Natural killer cell treated with Interleukin-12 subunit alpha and Interleukin-12 subunit beta and Interleukin-15 and Interleukin-18, amount 100 ng/mL, for 72 hours (primary cell): ENCODE results near the gene TRPM2. TPM values are rescaled to one million over a fixed set of nuclear protein-coding genes. Genes with fewer than 3 reads are reported as not detected.
"Not testable (repeated sequence)": the region's sequence is repeated elsewhere in the genome, so short reads cannot be mapped to it uniquely, and the experiment has no call there.

Experiments
- ATAC-seq, 2 donors: fragments of 150-1000 bp; cut with Tn5 transposase in 1 of 2; sonication (Bioruptor Pico), chemical (Tn5 transposase) in 1 of 2; 2 replicates each; pipeline ENCODE4 v1.10.0; 2021
- DNase-seq: peaks from one replicate; pipeline ENCODE4 v3.0.0; 2022; ENCODE audit warnings: low spot score
- H3K27ac Mint-ChIP-seq, 2 donors: 1 replicate in 1 of 2; 2 replicates in 1 of 2; pipeline ENCODE4 v1.8.0; 2022; ENCODE audit warnings: mixed read lengths in 2 of 2, mild to moderate bottlenecking in 1 of 2, moderate library complexity in 1 of 2
- H3K27me3 Mint-ChIP-seq, 2 donors: 1 replicate in 1 of 2; 2 replicates in 1 of 2; pipeline ENCODE4 v1.8.0; 2022; ENCODE audit warnings: mixed read lengths in 2 of 2
- H3K36me3 Mint-ChIP-seq: one replicate; pipeline ENCODE4 v1.8.0; 2022; ENCODE audit warnings: mixed read lengths
- H3K4me1 Mint-ChIP-seq, 2 donors: 1 replicate in 1 of 2; 2 replicates in 1 of 2; pipeline ENCODE4 v1.8.0; 2022; ENCODE audit warnings: low read depth in 2 of 2, mixed read lengths in 2 of 2, mild to moderate bottlenecking in 1 of 2
- H3K4me3 Mint-ChIP-seq: one replicate; pipeline ENCODE4 v1.8.0; 2022; ENCODE audit warnings: mixed read lengths
- H3K9me3 Mint-ChIP-seq: 2 replicates; pipeline ENCODE4 v1.8.0; 2022; ENCODE audit warnings: mixed read lengths
- total RNA-seq, 2 donors: library from RNA; stranded (reverse); gene quantifications; one replicate each; pipeline ENCODE4 v1.2.3, GENCODE V29; 2022

The TRPM2 gene
- total RNA-seq, 2 donors from 2014 or later, result 14.7 to 15.8 TPM

DNA sequence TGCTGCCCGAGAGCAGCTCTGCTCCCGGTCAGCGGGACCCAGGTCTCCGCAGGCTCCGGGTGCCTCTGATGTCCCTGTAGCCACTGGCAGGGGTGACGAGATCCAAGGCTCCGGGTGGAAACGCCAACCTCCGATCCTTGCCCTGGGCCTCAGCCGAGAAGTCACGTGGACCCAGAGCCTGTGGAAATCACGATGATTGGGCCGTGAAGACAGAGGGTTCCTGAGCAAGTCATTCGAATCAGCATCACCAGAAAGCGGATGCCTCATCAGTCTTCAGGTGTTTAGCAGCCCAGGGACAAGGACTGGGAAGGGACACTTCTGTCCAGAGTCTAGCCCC is 114.4 kb downstream of the TRPM2 start:
- DNase-seq (no peak), ATAC-seq (no peak)
- Mint-ChIP-seq H3K27me3 (peaks cover 5 to 6% of the 10 kb centered on the region in 2 donors), H3K4me3 (no peak overlapping the region), H3K4me1 (no peaks in the 10 kb centered on the region), H3K9me3 (no peaks in the 10 kb centered on the region), H3K27ac (no peak overlapping the region), H3K36me3 (no peaks in the 10 kb centered on the region)

GRCh38 chr21:44471341-44471740 is 117.9 kb downstream of the TRPM2 start:
- ATAC-seq, result no peak

GRCh38 chr21:44471996-44472395 is 118.6 kb downstream of the TRPM2 start:
- no peaks in the 10 kb centered on the region for H3K36me3 Mint-ChIP-seq
- ATAC-seq, result no peak
- no peak overlapping the region for H3K4me3 Mint-ChIP-seq

More at GRCh38 chr21:44471341-44471740, 117.9 kb downstream of the TRPM2 start:
- H3K27ac Mint-ChIP-seq, result no peak overlapping the region
- H3K36me3 Mint-ChIP-seq, result no peaks in the 10 kb centered on the region
- no peaks in the 10 kb centered on the region for H3K9me3 Mint-ChIP-seq
- peaks cover 2 to 6% of the 10 kb centered on the region in 2 donors for H3K27me3 Mint-ChIP-seq
- no peaks in the 10 kb centered on the region for H3K4me1 Mint-ChIP-seq
- no peak for DNase-seq
- no peak overlapping the region for H3K4me3 Mint-ChIP-seq

GRCh38 chr21:44473915-44474555 is 120.6 kb downstream of the TRPM2 start:
- Mint-ChIP-seq H3K27ac (no peak overlapping the region), H3K27me3 (peaks cover 5 to 6% of the 10 kb centered on the region in 2 donors), H3K4me1 (peaks cover 3 to 4% of the 10 kb centered on the region in 2 donors), H3K4me3 (no peak overlapping the region), H3K36me3 (no peaks in the 10 kb centered on the region), H3K9me3 (no peaks in the 10 kb centered on the region)
- DNase-seq (no peak), ATAC-seq (no peak)

More at GRCh38 chr21:44471996-44472395, 118.6 kb downstream of the TRPM2 start:
- H3K27ac Mint-ChIP-seq, result no peak overlapping the region
- no peaks in the 10 kb centered on the region for H3K4me1 Mint-ChIP-seq
- peaks cover 2 to 6% of the 10 kb centered on the region in 2 donors for H3K27me3 Mint-ChIP-seq
- no peak for DNase-seq
- no peaks in the 10 kb centered on the region for H3K9me3 Mint-ChIP-seq

GRCh38 chr21:44475266-44475845 is 121.9 kb downstream of the TRPM2 start:
- Mint-ChIP-seq H3K9me3 (no peaks in the 10 kb centered on the region), H3K36me3 (no peaks in the 10 kb centered on the region), H3K27ac (no peak overlapping the region), H3K4me3 (no peak overlapping the region), H3K27me3 (peaks cover 0 to 5% of the 10 kb centered on the region in 2 donors), H3K4me1 (peaks cover 5 to 6% of the 10 kb centered on the region in 2 donors)
- ATAC-seq, result no peak
- no peak for DNase-seq

GRCh38 chr21:44477131-44477530 is 123.7 kb downstream of the TRPM2 start:
- Mint-ChIP-seq H3K9me3 (no peaks in the 10 kb centered on the region), H3K27ac (no peak overlapping the region), H3K4me3 (no peak overlapping the region), H3K27me3 (peaks cover 0 to 8% of the 10 kb centered on the region in 2 donors), H3K36me3 (no peaks in the 10 kb centered on the region), H3K4me1 (peaks cover 5 to 6% of the 10 kb centered on the region in 2 donors)
- no peak for ATAC-seq
- DNase-seq, result no peak

DNA sequence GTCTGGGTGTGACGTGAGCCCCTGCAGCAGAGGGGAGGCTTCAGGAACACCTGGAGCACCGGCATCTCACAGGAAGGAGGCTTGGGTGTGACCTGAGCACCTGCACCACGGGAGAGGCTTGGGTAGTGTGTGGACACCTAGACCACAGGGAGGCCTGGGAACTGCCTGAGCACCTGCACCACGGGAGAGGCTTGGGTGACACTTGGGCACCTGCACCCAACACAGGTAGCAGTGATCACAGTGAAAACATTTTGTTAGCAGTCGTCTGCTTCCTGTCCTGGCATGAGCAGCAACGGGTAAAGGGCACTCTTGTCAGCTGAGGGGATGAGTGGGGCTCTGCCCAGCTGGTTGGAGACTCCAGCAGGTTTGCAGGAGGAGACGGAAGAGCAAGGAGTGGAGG is 124.3 kb downstream of the TRPM2 start:
- Mint-ChIP-seq H3K4me1 (peaks cover 5 to 6% of the 10 kb centered on the region in 2 donors), H3K4me3 (no peak overlapping the region), H3K36me3 (no peaks in the 10 kb centered on the region), H3K9me3 (no peaks in the 10 kb centered on the region), H3K27me3 (peaks cover 0 to 8% of the 10 kb centered on the region in 2 donors), H3K27ac (no peak overlapping the region)
- ATAC-seq (no peak), DNase-seq (no peak)

- Mint-ChIP-seq H3K27me3 (peaks cover 0 to 8% of the 10 kb centered on the region in 2 donors), H3K36me3 (no peaks in the 10 kb centered on the region), H3K4me3 (no peak overlapping the region), H3K27ac (peak overlapping the region in 1 of 2 donors; percentile 39), H3K4me1 (peaks cover 5 to 6% of the 10 kb centered on the region in 2 donors), H3K9me3 (no peaks in the 10 kb centered on the region)
- no peak for ATAC-seq
- no peak for DNase-seq
Measured at GRCh38 chr21:44478124-44478800, 124.8 kb downstream of the TRPM2 start.

DNA sequence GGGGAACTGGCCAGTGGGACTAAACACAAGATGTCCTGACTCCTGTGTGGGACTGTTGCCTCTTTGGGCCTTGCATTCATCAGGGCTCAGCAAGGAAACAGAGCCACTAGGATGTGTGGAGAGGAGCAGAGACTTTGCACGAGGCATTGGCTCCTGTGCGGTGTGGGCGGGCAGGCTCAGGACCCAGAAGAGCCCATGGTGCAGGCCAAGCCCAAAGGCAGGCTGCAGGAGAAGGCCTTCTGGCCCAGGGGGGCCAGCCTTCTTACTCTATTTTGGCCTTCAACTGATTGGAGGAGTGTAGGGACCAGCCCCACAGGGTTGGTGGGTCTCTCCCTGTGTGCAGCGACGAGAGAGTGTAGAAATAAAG is 125.4 kb downstream of the TRPM2 start:
- Mint-ChIP-seq H3K9me3 (no peaks in the 10 kb centered on the region), H3K27ac (peak overlapping the region in 1 of 2 donors; percentile 39)

GRCh38 chr21:44479556-44480199 is 126.3 kb downstream of the TRPM2 start:
- peaks cover 0 to 11% of the 10 kb centered on the region in 2 donors for H3K27me3 Mint-ChIP-seq
- H3K36me3 Mint-ChIP-seq, H3K4me1 Mint-ChIP-seq, H3K4me3 Mint-ChIP-seq, H3K9me3 Mint-ChIP-seq, ATAC-seq, DNase-seq, H3K27ac Mint-ChIP-seq: not testable (repeated sequence)

More for the DNA sequence above, 125.4 kb downstream of the TRPM2 start:
- Mint-ChIP-seq H3K4me1 (peaks cover 5 to 6% of the 10 kb centered on the region in 2 donors), H3K4me3 (no peak overlapping the region), H3K27me3 (peaks cover 0 to 8% of the 10 kb centered on the region in 2 donors), H3K36me3 (no peaks in the 10 kb centered on the region)
- ATAC-seq, result no peak
- DNase-seq, result no peak

DNA sequence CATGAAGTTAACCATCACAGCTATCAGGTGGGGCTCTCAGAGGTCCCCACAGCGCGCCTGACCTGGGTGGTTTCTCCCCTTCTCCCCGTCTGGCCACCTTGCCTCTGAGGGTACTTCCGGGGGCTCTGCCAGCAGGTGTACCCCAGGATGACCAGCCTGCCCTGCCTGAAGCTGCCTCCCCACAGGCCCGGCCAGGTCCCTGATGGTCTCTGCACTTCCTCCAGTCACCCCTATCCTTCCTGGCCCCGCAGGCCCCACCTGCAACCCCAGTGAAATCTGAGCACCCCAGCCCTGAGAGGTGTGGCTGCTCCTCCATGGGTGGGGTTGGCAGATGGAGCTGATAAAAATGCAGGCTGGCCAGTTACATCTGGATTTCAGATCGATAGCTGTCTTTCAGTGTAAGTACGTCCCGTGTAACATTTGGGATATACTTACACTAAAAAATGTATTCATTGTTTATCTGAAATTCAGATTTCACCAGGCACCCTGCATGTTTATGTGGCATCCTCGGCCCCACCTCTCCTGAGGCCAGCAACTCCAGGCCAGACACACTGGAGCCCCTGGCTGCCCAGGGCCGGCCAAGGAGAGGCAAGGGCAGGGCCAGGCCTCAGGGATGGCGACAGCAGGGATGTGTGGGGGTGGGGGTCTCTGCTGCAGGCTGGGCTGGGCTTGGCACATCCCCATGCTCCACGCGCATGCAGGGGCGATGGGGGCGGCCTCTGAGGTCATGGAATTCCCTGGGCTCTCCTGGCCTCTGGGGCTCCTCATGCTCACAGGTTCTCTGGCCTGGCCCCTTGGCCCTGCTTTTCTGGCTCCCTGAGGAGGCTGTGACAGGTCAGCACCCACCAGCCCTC is 127.0 kb downstream of the TRPM2 start:
- ATAC-seq (no peak), DNase-seq (no peak)
- Mint-ChIP-seq H3K4me3 (no peak overlapping the region), H3K27ac (no peak overlapping the region), H3K36me3 (no peaks in the 10 kb centered on the region), H3K4me1 (peaks cover 5 to 6% of the 10 kb centered on the region in 2 donors), H3K9me3 (no peaks in the 10 kb centered on the region), H3K27me3 (peaks cover 0 to 13% of the 10 kb centered on the region in 2 donors)

GRCh38 chr21:44482581-44483287 is 129.3 kb downstream of the TRPM2 start:
- H3K36me3 Mint-ChIP-seq, result no peaks in the 10 kb centered on the region
- DNase-seq (no peak), ATAC-seq (no peak)
- peaks cover 5 to 8% of the 10 kb centered on the region in 2 donors for H3K4me1 Mint-ChIP-seq
- no peaks in the 10 kb centered on the region for H3K9me3 Mint-ChIP-seq
- H3K27me3 Mint-ChIP-seq, result peaks cover 0 to 15% of the 10 kb centered on the region in 2 donors
- no peak overlapping the region for H3K27ac Mint-ChIP-seq
- H3K4me3 Mint-ChIP-seq, result no peak overlapping the region
